GM19397 (cell line): Measurements from ENCODE around the gene GNPDA1.

ENCODE experiments used
- ATAC-seq: cut with Tn5 transposase; IDR thresholded peaks from one replicate; pipeline ENCODE4 v1.9.1; 2021; ENCODE audit warnings: mild to moderate bottlenecking, moderate library complexity; ENCODE audit not compliant: unreplicated experiment

GNPDA1 gene

DNA sequence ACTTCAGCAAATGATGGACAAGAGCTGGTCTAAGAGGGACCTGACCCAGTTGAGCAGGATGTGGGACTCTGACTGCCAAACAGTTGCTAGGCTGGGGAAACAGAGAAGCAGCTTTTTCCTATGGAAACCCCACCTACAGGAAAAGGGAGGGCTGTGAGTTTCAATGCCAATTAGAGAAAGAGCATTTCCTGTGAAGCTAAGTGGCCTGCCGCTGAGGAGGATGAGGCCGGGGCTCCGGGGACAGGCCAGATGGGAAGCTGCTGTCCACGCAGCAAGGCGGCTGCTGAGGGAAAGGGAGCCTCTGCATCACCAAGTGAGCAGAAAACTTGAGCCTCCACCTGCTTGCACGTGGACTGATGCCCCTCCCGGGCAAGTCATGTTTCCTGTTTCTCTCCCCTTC is 54.7 kb downstream of the GNPDA1 start, which contains the start of gene PCDH12:
TSS of gene PCDH12 (minus strand) at position 90 of the 400 bp plus-strand sequence. CDS start 351 bp downstream, outside the sequence.
- no peak for ATAC-seq

- ATAC-seq = no peak
Measured at GRCh38 chr5:141957367-141957996, 55.3 kb downstream of the GNPDA1 start.

- no peak for ATAC-seq
Measured at GRCh38 chr5:141954194-141954593, 58.6 kb downstream of the GNPDA1 start.

DNA sequence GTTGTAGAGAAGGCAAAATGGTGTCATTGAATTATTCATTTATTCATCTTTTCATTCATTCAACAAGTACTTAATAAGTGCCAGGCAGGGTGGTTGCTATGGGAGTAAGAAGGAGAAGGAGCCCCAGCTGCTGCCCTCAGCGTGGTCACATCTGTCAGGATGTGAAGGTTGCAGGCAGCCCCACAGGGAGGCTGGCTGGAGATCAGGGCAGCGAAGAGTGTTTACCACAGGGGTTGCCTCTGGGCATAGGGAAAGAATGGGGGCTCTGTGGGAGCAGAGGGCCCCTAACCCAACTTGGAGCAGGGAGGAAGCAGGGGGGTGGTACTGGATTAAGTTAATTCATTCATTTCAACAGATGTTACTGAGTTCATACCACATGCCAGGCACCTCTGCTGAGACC is 60.8 kb downstream of the GNPDA1 start:
- ATAC-seq = no peak

GRCh38 chr5:141951332-141951781 is 61.5 kb downstream of the GNPDA1 start:
- ATAC-seq = peak; percentile 70
